ENCODE measurements around the gene TTBK2. TPM values are rescaled to one million over a fixed set of nuclear protein-coding genes. Genes with fewer than 3 reads are reported as not detected.

TTBK2 gene
- total RNA-seq, 1 experiment from 2014 or later = 10.6 TPM

DNA sequence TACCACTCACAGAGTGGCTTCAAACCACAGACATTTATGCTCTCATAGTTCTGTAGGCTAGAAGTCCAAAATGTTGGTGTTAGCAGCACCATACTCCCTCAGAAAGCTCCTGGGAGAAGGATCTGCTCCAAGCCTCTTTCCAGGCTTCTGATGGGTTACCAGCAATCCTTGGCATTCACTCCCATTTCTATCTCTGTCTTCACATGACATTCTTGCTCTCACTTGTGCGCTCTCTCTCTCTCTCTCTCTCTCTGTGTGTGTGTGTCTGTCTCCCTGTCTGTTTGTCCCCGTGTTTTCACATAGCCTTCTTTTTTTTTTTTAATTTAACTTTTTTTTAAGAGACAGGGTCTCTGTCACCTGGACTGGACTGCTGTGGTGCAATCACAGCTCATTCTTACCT is 209.9 kb downstream of the TTBK2 start:
- Histone ChIP-seq H4K91ac (ENCODE audit: insufficient read length, low read depth, low read length) (no peak overlapping the region), H4K20me1 (ENCODE audit: control insufficient read depth, insufficient read depth, insufficient read length) (no peaks in the 10 kb centered on the region), H3K18ac (ENCODE audit: insufficient read length, low read depth, low read length) (no peak overlapping the region), H3T11ph (ENCODE audit: low read length) (no peak overlapping the region), H2BK15ac (ENCODE audit: low read depth, low read length) (no peak overlapping the region), H3K56ac (ENCODE audit: insufficient read length, low read depth, low read length) (no peak overlapping the region), H3K79me1 (ENCODE audit: insufficient read depth, low read depth, low read length, poor library complexity, severe bottlenecking) (no peaks in the 10 kb centered on the region), H2AFZ (ENCODE audit: low read length) (no peak overlapping the region), H3K14ac (ENCODE audit: insufficient read depth, low read length) (no peak overlapping the region), H3K27ac (ENCODE audit: insufficient read length, low read depth, low read length) (no peak overlapping the region), H3K4me1 (ENCODE audit: insufficient read depth, low read length) (no peaks in the 10 kb centered on the region), H4K5ac (ENCODE audit: insufficient read length, low read depth, low read length) (no peak overlapping the region), H2AK5ac (ENCODE audit: insufficient read length, low read length) (no peak overlapping the region), H3K9ac (ENCODE audit: extremely low read depth, insufficient read length, low read length) (no peak overlapping the region), H4K8ac (replicated peaks; ENCODE audit: insufficient read length, low read depth, low read length) (no peak overlapping the region), H2BK20ac (ENCODE audit: low read depth, low read length, poor library complexity, severe bottlenecking) (no peak overlapping the region), H3K23ac (ENCODE audit: insufficient read length, low read depth, low read length) (no peak overlapping the region), H3K4ac (ENCODE audit: low read depth, low read length) (no peak overlapping the region), H3K4me2 (ENCODE audit: insufficient read depth, insufficient read length, low read length) (no peak overlapping the region), H2BK120ac (ENCODE audit: low read depth, low read length, poor library complexity, severe bottlenecking) (no peak overlapping the region), H3K9me3 (ENCODE audit: control insufficient read depth, low read depth, low read length) (no peaks in the 10 kb centered on the region), H3K23me2 (ENCODE audit: insufficient read length, low read depth, low read length, poor library complexity, severe bottlenecking) (no peaks in the 10 kb centered on the region), H2BK12ac (ENCODE audit: insufficient read length, low read depth, low read length) (no peak overlapping the region), H3K79me2 (ENCODE audit: insufficient read depth, low read length) (no peaks in the 10 kb centered on the region), H3K27me3 (ENCODE audit: insufficient read depth, low read length) (no peaks in the 10 kb centered on the region), H2BK5ac (ENCODE audit: insufficient read length, low read length) (no peak overlapping the region)
- Mint-ChIP-seq H3K36me3 (ENCODE audit: insufficient read depth in 1 of 3, low read depth in 3 of 3) (no peaks in the 10 kb centered on the region), H3K4me3 (no peak overlapping the region), H3K27ac (no peak overlapping the region), H3K9me3 (no peaks in the 10 kb centered on the region), H3K4me1 (no peaks in the 10 kb centered on the region), H3K27me3 (ENCODE audit: low read depth) (no peaks in the 10 kb centered on the region)
- no CpG with 5 or more reads among the region's 2 CpGs for WGBS (ENCODE audit: extremely low coverage, insufficient read length, low lambda C conversion rate)
- no peak for DNase-seq
- TF ChIP-seq, protein P1, sequence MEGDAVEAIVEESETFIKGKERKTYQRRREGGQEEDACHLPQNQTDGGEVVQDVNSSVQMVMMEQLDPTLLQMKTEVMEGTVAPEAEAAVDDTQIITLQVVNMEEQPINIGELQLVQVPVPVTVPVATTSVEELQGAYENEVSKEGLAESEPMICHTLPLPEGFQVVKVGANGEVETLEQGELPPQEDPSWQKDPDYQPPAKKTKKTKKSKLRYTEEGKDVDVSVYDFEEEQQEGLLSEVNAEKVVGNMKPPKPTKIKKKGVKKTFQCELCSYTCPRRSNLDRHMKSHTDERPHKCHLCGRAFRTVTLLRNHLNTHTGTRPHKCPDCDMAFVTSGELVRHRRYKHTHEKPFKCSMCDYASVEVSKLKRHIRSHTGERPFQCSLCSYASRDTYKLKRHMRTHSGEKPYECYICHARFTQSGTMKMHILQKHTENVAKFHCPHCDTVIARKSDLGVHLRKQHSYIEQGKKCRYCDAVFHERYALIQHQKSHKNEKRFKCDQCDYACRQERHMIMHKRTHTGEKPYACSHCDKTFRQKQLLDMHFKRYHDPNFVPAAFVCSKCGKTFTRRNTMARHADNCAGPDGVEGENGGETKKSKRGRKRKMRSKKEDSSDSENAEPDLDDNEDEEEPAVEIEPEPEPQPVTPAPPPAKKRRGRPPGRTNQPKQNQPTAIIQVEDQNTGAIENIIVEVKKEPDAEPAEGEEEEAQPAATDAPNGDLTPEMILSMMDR (conservative IDR thresholded peaks at IDR 0.05) = no peak

Data from H9 (cell line).